Body of pancreas (tissue), 4 donors: ENCODE measurements around the gene HLA-DPA1.

Experiments used
- CTCF ChIP-seq, 7 experiments: fragments of 450-650 bp in 4 of 7; fragments of 200-600 bp in 3 of 7; sonication (generic) in 3 of 7; IDR thresholded peaks; one replicate each; pipeline ENCODE4 v1.5.1; 2016 to 2019; ENCODE audit warnings: antibody characterized with exemption in 7 of 7
- POLR2A ChIP-seq, 3 donors: fragments of 450-650 bp; IDR thresholded peaks; one replicate each; pipeline ENCODE4 v1.6.1; 2016; ENCODE audit warnings: antibody characterized with exemption in 3 of 3, mild to moderate bottlenecking in 2 of 3

GRCh38 chr6:33103776-33104175 is 30.3 kb upstream of the HLA-DPA1 start:
- TF ChIP-seq CTCF (IDR thresholded peaks at IDR 0.05) (no peak), POLR2A (IDR thresholded peaks at IDR 0.05) (no peak)
